ENCODE results near the gene OTUD6A.

DNA sequence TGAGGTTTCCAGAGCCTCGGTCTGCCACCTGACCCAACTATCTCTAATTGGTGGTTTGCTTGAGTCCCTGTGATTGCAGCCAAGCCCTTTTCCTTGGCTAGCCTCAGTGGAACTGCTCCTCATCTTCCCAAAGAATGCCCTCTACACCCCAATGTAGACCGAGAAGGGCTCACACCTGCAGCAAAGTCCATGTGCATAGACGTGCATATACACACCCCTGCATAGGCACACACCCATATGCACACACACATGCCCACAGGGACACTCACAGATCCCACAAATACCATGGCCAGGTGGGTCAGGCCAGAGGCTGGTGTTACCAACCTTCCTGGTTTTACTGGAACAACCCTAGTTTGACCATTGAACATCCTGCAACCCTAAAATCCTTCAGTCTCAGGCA lies 12.9 kb upstream of the OTUD6A start:
- TF ChIP-seq POLR2A (IDR thresholded peaks at IDR 0.05; ENCODE audit: borderline replicate concordance, extremely low read depth, insufficient read depth, insufficient read length), result no peak
- no peak for TF ChIP-seq CTCF (IDR thresholded peaks at IDR 0.05 in 2 of 3, conservative IDR thresholded peaks at IDR 0.05 in 1 of 3; ENCODE audit: borderline replicate concordance in 1 of 3, insufficient read depth in 1 of 3, low read depth in 2 of 3, low read length in 2 of 3)
- no peak for TF ChIP-seq JUND (IDR thresholded peaks at IDR 0.05)

Measured in HCT116 (cell line).